GM21423 (cell line): ENCODE measurements around the gene BNIP2.
"Not testable (repeated sequence)": the region's sequence is repeated elsewhere in the genome, so short reads cannot be mapped to it uniquely, and the experiment has no call there.

ENCODE experiments used
- ATAC-seq: cut with Tn5 transposase; IDR thresholded peaks from one replicate; pipeline ENCODE4 v1.9.1; 2021; ENCODE audit warnings: mild to moderate bottlenecking, moderate library complexity; ENCODE audit not compliant: unreplicated experiment

Gene BNIP2

GRCh38 chr15:59688782-59689625 is at the start of gene BNIP2:
TSS of gene BNIP2 (minus strand) at chr15:59689320. CDS start at chr15:59682457, 6,863 bp downstream.
- ATAC-seq, result peak; percentile 77

- ATAC-seq, result no peak
Measured at GRCh38 chr15:59738676-59739075, 49.6 kb upstream of the BNIP2 start.

- ATAC-seq, result no peak
Measured at GRCh38 chr15:59736181-59736580, 47.1 kb upstream of the BNIP2 start.

GRCh38 chr15:59725151-59725486 is 36.0 kb upstream of the BNIP2 start:
- ATAC-seq, result no peak

GRCh38 chr15:59723687-59724346 is 34.7 kb upstream of the BNIP2 start:
- no peak for ATAC-seq

GRCh38 chr15:59722476-59722875 is 33.4 kb upstream of the BNIP2 start:
- no peak for ATAC-seq

- no peak for ATAC-seq
Measured at GRCh38 chr15:59722037-59722436, 32.9 kb upstream of the BNIP2 start.

- no peak for ATAC-seq
Measured at GRCh38 chr15:59721411-59721810, 32.3 kb upstream of the BNIP2 start.

- ATAC-seq, result no peak
Measured at GRCh38 chr15:59713177-59713576, 24.1 kb upstream of the BNIP2 start.

GRCh38 chr15:59711451-59712243 is 22.5 kb upstream of the BNIP2 start:
- no peak for ATAC-seq

GRCh38 chr15:59707619-59708018 is 18.5 kb upstream of the BNIP2 start:
- no peak for ATAC-seq

GRCh38 chr15:59703979-59704796 is 15.1 kb upstream of the BNIP2 start:
- ATAC-seq, result no peak

- no peak for ATAC-seq
Measured at GRCh38 chr15:59702351-59702750, 13.2 kb upstream of the BNIP2 start.

GRCh38 chr15:59701880-59702279 is 12.8 kb upstream of the BNIP2 start:
- no peak for ATAC-seq

- no peak for ATAC-seq
Measured at GRCh38 chr15:59699810-59700431, 10.8 kb upstream of the BNIP2 start.

GRCh38 chr15:59698065-59698464 is 8.9 kb upstream of the BNIP2 start:
- ATAC-seq, result not testable (repeated sequence)

- ATAC-seq, result no peak
Measured at GRCh38 chr15:59696332-59696731, 7.2 kb upstream of the BNIP2 start.

- ATAC-seq, result no peak
Measured at GRCh38 chr15:59694779-59695178, 5.7 kb upstream of the BNIP2 start.

GRCh38 chr15:59691194-59691805 is 2.2 kb upstream of the BNIP2 start:
- no peak for ATAC-seq
